EH (cell line): Measurements from ENCODE around the gene PRDM12.

Experiments used
- DNase-seq: peaks from one replicate; pipeline ENCODE4 v3.0.0-alpha.2; 2015; ENCODE audit warnings: low read depth

The PRDM12 gene

GRCh38 chr9:130689937-130690700, 25.7 kb downstream of the PRDM12 start:
- peak; percentile 96 for DNase-seq

GRCh38 chr9:130692321-130692720, 27.9 kb downstream of the PRDM12 start:
- no peak for DNase-seq

GRCh38 chr9:130693101-130693425, 28.7 kb downstream of the PRDM12 start:
- DNase-seq, result no peak

- peak; percentile 99 for DNase-seq
Measured at GRCh38 chr9:130693426-130694191, 29.2 kb downstream of the PRDM12 start, which contains the start of gene EXOSC2. EXOSC2 (plus strand) TSS chr9:130693780; CDS start chr9:130693792, 12 bp downstream.

GRCh38 chr9:130694205-130694604, 29.8 kb downstream of the PRDM12 start:
- no peak for DNase-seq

GRCh38 chr9:130696139-130696650, 31.8 kb downstream of the PRDM12 start:
- no peak for DNase-seq

- DNase-seq, result no peak
Measured at GRCh38 chr9:130696996-130697395, 32.6 kb downstream of the PRDM12 start.

GRCh38 chr9:130698514-130698913, 34.1 kb downstream of the PRDM12 start:
- peak; percentile 62 for DNase-seq

- DNase-seq, result no peak
Measured at GRCh38 chr9:130699047-130699446, 34.7 kb downstream of the PRDM12 start.

GRCh38 chr9:130701059-130702022, 36.9 kb downstream of the PRDM12 start:
- DNase-seq, result peak; percentile 86

GRCh38 chr9:130703501-130703900, 39.1 kb downstream of the PRDM12 start:
- DNase-seq, result no peak

GRCh38 chr9:130707225-130707976, 43.0 kb downstream of the PRDM12 start:
- peak; percentile 71 for DNase-seq

GRCh38 chr9:130710822-130711352, 46.5 kb downstream of the PRDM12 start:
- DNase-seq, result no peak

- DNase-seq, result no peak
Measured at GRCh38 chr9:130711469-130711868, 47.1 kb downstream of the PRDM12 start.

- DNase-seq, result peak; percentile 99
Measured at GRCh38 chr9:130712564-130713285, 48.3 kb downstream of the PRDM12 start.

- peak; percentile 68 for DNase-seq
Measured at GRCh38 chr9:130713286-130713960, 49.0 kb downstream of the PRDM12 start.

- DNase-seq, result no peak
Measured at GRCh38 chr9:130714586-130715110, 50.3 kb downstream of the PRDM12 start.

GRCh38 chr9:130715270-130715669, 50.9 kb downstream of the PRDM12 start:
- no peak for DNase-seq

- DNase-seq, result no peak
Measured at GRCh38 chr9:130718562-130718961, 54.2 kb downstream of the PRDM12 start.
